Mesenchymal stem cell (in vitro differentiated cells and primary cell): ENCODE results near the gene SLC2A1.

Source experiments
- DNase-seq: peaks from one replicate; pipeline ENCODE4 v3.0.0-alpha.2; 2013
- H2AFZ ChIP-seq: one replicate; pipeline ENCODE4 v1.6.1; 2013; ENCODE audit warnings: low read depth, mild to moderate bottlenecking, control low read depth, inconsistent platforms, low read length, moderate library complexity
- H2AK5ac ChIP-seq: 2 replicates; pipeline ENCODE4 v1.6.1; 2013; ENCODE audit warnings: low read length, moderate library complexity, mild to moderate bottlenecking, inconsistent platforms; ENCODE audit not compliant: severe bottlenecking
- H2BK120ac ChIP-seq: one replicate; pipeline ENCODE4 v1.6.1; 2013; ENCODE audit warnings: low read depth, mild to moderate bottlenecking, inconsistent platforms, low read length, moderate library complexity
- H2BK12ac ChIP-seq, 2 experiments: one replicate each; pipeline ENCODE4 v1.6.1; 2013; ENCODE audit warnings: inconsistent platforms in 2 of 2, low read length in 2 of 2, mild to moderate bottlenecking in 2 of 2, moderate library complexity in 2 of 2, control low read depth in 1 of 2
- H2BK15ac ChIP-seq: one replicate; pipeline ENCODE4 v1.6.1; 2013; ENCODE audit warnings: mild to moderate bottlenecking, low read depth, inconsistent platforms; ENCODE audit not compliant: poor library complexity, severe bottlenecking
- H2BK5ac ChIP-seq: 2 replicates; pipeline ENCODE4 v1.6.1; 2013; ENCODE audit warnings: low read depth, mild to moderate bottlenecking, low read length, control low read depth, inconsistent platforms; ENCODE audit not compliant: poor library complexity, severe bottlenecking
- H3K14ac ChIP-seq, 2 experiments: one replicate each; pipeline ENCODE4 v1.6.1; 2013; ENCODE audit warnings: inconsistent platforms in 2 of 2, low read length in 2 of 2, control low read depth in 1 of 2, mild to moderate bottlenecking in 1 of 2, moderate library complexity in 1 of 2
- H3K18ac ChIP-seq, 2 experiments: one replicate each; pipeline ENCODE4 v1.6.1; 2013; ENCODE audit warnings: inconsistent platforms in 2 of 2, low read length in 2 of 2, control low read depth in 1 of 2, low read depth in 1 of 2, mild to moderate bottlenecking in 1 of 2
- H3K23ac ChIP-seq, 2 experiments: one replicate each; pipeline ENCODE4 v1.6.1; 2013; ENCODE audit warnings: inconsistent platforms in 2 of 2, low read length in 2 of 2, mild to moderate bottlenecking in 2 of 2, moderate library complexity in 2 of 2, control low read depth in 1 of 2
- H3K27ac ChIP-seq: 2 replicates; pipeline ENCODE4 v1.5.1; 2013; ENCODE audit warnings: mild to moderate bottlenecking, moderate library complexity, low read length, control low read depth, inconsistent platforms; ENCODE audit not compliant: poor library complexity, severe bottlenecking
- H3K27me3 ChIP-seq, 2 experiments: 2 replicates each; pipeline versions ENCODE4 v1.6.1 to v1.7.0; 2013; ENCODE audit warnings: low read length in 2 of 2, mild to moderate bottlenecking in 2 of 2, moderate library complexity in 2 of 2, control low read depth in 1 of 2, inconsistent platforms in 1 of 2; ENCODE audit not compliant: control insufficient read depth in 1 of 2, insufficient read depth in 1 of 2
- H3K36me3 ChIP-seq, 2 experiments: 2 replicates each; pipeline versions ENCODE4 v1.6.1 to v1.7.0; 2013; ENCODE audit warnings: low read length in 2 of 2, control low read depth in 1 of 2, inconsistent platforms in 1 of 2, low read depth in 1 of 2, mild to moderate bottlenecking in 1 of 2; ENCODE audit not compliant: insufficient read depth in 2 of 2, control insufficient read depth in 1 of 2
- H3K4ac ChIP-seq, 2 experiments: one replicate each; pipeline ENCODE4 v1.6.1; 2013; ENCODE audit warnings: inconsistent platforms in 2 of 2, low read length in 2 of 2, mild to moderate bottlenecking in 2 of 2, moderate library complexity in 2 of 2, control low read depth in 1 of 2, low read depth in 1 of 2
- H3K4me1 ChIP-seq: 2 replicates; pipeline ENCODE4 v1.6.1; 2013; ENCODE audit warnings: low read depth, low read length, control low read depth; ENCODE audit not compliant: control insufficient read depth, insufficient read depth
- H3K4me2 ChIP-seq: 2 replicates; pipeline ENCODE4 v1.6.1; 2013; ENCODE audit warnings: low read length, mild to moderate bottlenecking, inconsistent platforms; ENCODE audit not compliant: poor library complexity, severe bottlenecking
- H3K4me3 ChIP-seq, 2 experiments: 2 replicates each; pipeline versions ENCODE4 v1.5.1 to v1.7.0; 2013; ENCODE audit warnings: low read length in 2 of 2, mild to moderate bottlenecking in 2 of 2, control low read depth in 1 of 2, low read depth in 1 of 2; ENCODE audit not compliant: insufficient read depth in 1 of 2
- H3K79me1 ChIP-seq: replicated peaks from 2 replicates; pipeline ENCODE4 v1.6.1; 2013; ENCODE audit warnings: mild to moderate bottlenecking, control low read depth, low read length, inconsistent platforms; ENCODE audit not compliant: poor library complexity, severe bottlenecking
- H3K9ac ChIP-seq: 2 replicates; pipeline ENCODE4 v1.7.0; 2013; ENCODE audit warnings: mild to moderate bottlenecking, low read length, moderate library complexity
- H3K9me3 ChIP-seq: 2 replicates; pipeline ENCODE4 v1.7.0; 2013; ENCODE audit warnings: mild to moderate bottlenecking, low read length; ENCODE audit not compliant: control insufficient read depth
- H4K8ac ChIP-seq: one replicate; pipeline ENCODE4 v1.6.1; 2013; ENCODE audit warnings: inconsistent platforms, mild to moderate bottlenecking, low read length, moderate library complexity
- H4K91ac ChIP-seq: one replicate; pipeline ENCODE4 v1.6.1; 2013; ENCODE audit warnings: mild to moderate bottlenecking, low read length, inconsistent platforms
- WGBS: methylation state at CpG from one replicate; pipeline ENCODE4 v1.1.7; 2013; ENCODE audit warnings: mixed read lengths; 5-methylcytosine and 5-hydroxymethylcytosine counted together

Gene SLC2A1

GRCh38 chr1:42927920-42928505 is 30.7 kb downstream of the SLC2A1 start:
- no peak for DNase-seq
- no peak overlapping the region for H3K4ac ChIP-seq
- no peak overlapping the region for H3K14ac ChIP-seq
- H2AFZ ChIP-seq = no peak overlapping the region
- peaks cover 36% of the 10 kb centered on the region for H3K4me1 ChIP-seq
- H3K79me1 ChIP-seq = peaks cover 18% of the 10 kb centered on the region
- no peak overlapping the region for H2BK5ac ChIP-seq
- no peak overlapping the region for H2AK5ac ChIP-seq
- H3K4me2 ChIP-seq = no peak overlapping the region
- peak overlapping the region; percentile 25 for H3K27ac ChIP-seq
- H3K18ac ChIP-seq = no peak overlapping the region
- 92% methylated on average over 10 of the region's 10 CpGs for WGBS
- H2BK15ac ChIP-seq = no peak overlapping the region
- H4K8ac ChIP-seq = no peak overlapping the region
- no peaks in the 10 kb centered on the region for H3K27me3 ChIP-seq
- H2BK120ac ChIP-seq = no peak overlapping the region
- no peak overlapping the region for H3K23ac ChIP-seq
- H3K9me3 ChIP-seq = no peaks in the 10 kb centered on the region
- no peak overlapping the region for H3K4me3 ChIP-seq
- H3K9ac ChIP-seq = no peak overlapping the region
- H2BK12ac ChIP-seq = no peak overlapping the region
- H4K91ac ChIP-seq = no peak overlapping the region
- H3K36me3 ChIP-seq = peaks cover 38 to 73% of the 10 kb centered on the region in 2 experiments

DNA sequence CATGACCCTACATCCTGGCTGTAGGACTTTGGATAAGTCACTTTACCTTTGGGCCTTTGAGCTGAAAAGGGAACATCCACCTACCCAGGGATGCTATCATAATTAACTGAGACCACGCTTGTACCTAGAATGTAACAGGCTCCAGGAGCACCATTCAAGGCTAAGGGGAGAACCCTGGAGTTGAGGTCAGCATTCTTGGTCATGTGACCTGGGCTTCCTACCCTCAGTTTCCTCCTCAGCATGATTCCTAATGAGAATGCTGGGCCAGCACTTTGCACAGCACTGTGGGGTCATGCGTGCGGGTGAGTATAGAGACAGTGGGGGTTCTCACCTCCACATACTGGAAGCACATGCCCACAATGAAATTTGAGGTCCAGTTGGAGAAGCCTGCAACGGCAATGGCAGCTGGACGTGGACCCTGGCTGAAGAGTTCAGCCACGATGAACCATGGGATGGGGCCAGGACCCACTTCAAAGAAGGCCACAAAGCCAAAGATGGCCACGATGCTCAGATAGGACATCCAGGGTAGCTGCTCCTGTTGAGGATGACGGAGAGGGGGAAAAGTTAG is 31.3 kb downstream of the SLC2A1 start:
- Histone ChIP-seq H2BK5ac (no peak overlapping the region), H3K4ac (no peak overlapping the region), H3K4me2 (no peak overlapping the region), H3K18ac (no peak overlapping the region), H3K14ac (no peak overlapping the region), H2BK15ac (no peak overlapping the region), H3K27ac (peak overlapping the region; percentile 25), H3K27me3 (no peaks in the 10 kb centered on the region), H4K91ac (no peak overlapping the region), H2AK5ac (no peak overlapping the region), H3K23ac (no peak overlapping the region), H2BK120ac (no peak overlapping the region), H3K9me3 (no peaks in the 10 kb centered on the region), H3K9ac (no peak overlapping the region), H3K79me1 (peaks cover 18% of the 10 kb centered on the region), H4K8ac (no peak overlapping the region), H3K36me3 (peaks cover 38 to 66% of the 10 kb centered on the region in 2 experiments), H2AFZ (no peak overlapping the region), H3K4me3 (no peak overlapping the region), H3K4me1 (peaks cover 31% of the 10 kb centered on the region), H2BK12ac (no peak overlapping the region)
- no peak for DNase-seq
- WGBS = 98% methylated on average over 8 of the region's 8 CpGs

- Histone ChIP-seq H3K4ac (no peak overlapping the region), H2BK5ac (no peak overlapping the region), H2BK15ac (no peak overlapping the region), H3K23ac (no peak overlapping the region), H3K14ac (no peak overlapping the region), H2BK12ac (no peak overlapping the region), H3K4me1 (peaks cover 26% of the 10 kb centered on the region), H3K18ac (no peak overlapping the region), H3K9ac (no peak overlapping the region), H2AK5ac (no peak overlapping the region), H4K91ac (no peak overlapping the region), H3K4me2 (no peak overlapping the region), H2BK120ac (no peak overlapping the region), H3K79me1 (peaks cover 18% of the 10 kb centered on the region), H3K4me3 (no peak overlapping the region), H3K27me3 (no peaks in the 10 kb centered on the region), H2AFZ (no peak overlapping the region), H3K27ac (no peak overlapping the region), H3K9me3 (no peaks in the 10 kb centered on the region), H4K8ac (no peak overlapping the region), H3K36me3 (peaks cover 38 to 62% of the 10 kb centered on the region in 2 experiments)
- WGBS = 95% methylated on average over 11 of the region's 11 CpGs
- DNase-seq = no peak
Observed at GRCh38 chr1:42926879-42927242, 31.8 kb downstream of the SLC2A1 start.

- Histone ChIP-seq H3K27ac (peak overlapping the region; percentile 13), H3K4me1 (peaks cover 23% of the 10 kb centered on the region), H2BK15ac (no peak overlapping the region), H4K91ac (no peak overlapping the region), H3K4ac (no peak overlapping the region), H3K14ac (no peak overlapping the region), H2BK120ac (no peak overlapping the region), H3K4me2 (no peak overlapping the region), H2BK12ac (no peak overlapping the region), H3K4me3 (no peak overlapping the region), H2BK5ac (no peak overlapping the region), H3K18ac (no peak overlapping the region), H3K79me1 (peaks cover 18% of the 10 kb centered on the region), H3K9ac (no peak overlapping the region), H4K8ac (no peak overlapping the region), H2AFZ (no peak overlapping the region), H2AK5ac (peak overlapping the region; percentile 36), H3K27me3 (no peaks in the 10 kb centered on the region), H3K36me3 (peaks cover 38 to 59% of the 10 kb centered on the region in 2 experiments), H3K23ac (no peak overlapping the region), H3K9me3 (no peaks in the 10 kb centered on the region)
- 93% methylated on average over 3 of the region's 5 CpGs for WGBS
- DNase-seq = no peak
Observed at GRCh38 chr1:42926235-42926878, 32.3 kb downstream of the SLC2A1 start.
